Inflammatory macrophage treated with lipopolysaccharide for 4 hours (primary cell): ENCODE results near the gene TMEM182.
A peak's percentile ranks its signal among the peaks of the same experiment; 100 is the strongest.

Experiments used
- DNase-seq: peaks from one replicate; pipeline ENCODE4 v3.0.0-alpha.2; 2020

The TMEM182 gene

GRCh38 chr2:102761763-102762162 lies at the start of gene TMEM182:
TSS of gene TMEM182 (plus strand) at chr2:102762031. CDS start at chr2:102762218, 187 bp downstream.
- DNase-seq: no peak

GRCh38 chr2:102717308-102718018 lies 44.4 kb upstream of the TMEM182 start:
- DNase-seq: peak; percentile 7

- no peak for DNase-seq
Observed at GRCh38 chr2:102718387-102719316, 43.2 kb upstream of the TMEM182 start.

GRCh38 chr2:102724016-102724490 lies 37.8 kb upstream of the TMEM182 start:
- DNase-seq: no peak

GRCh38 chr2:102724553-102724952 lies 37.3 kb upstream of the TMEM182 start:
- no peak for DNase-seq

- no peak for DNase-seq
Observed at GRCh38 chr2:102726128-102727087, 35.4 kb upstream of the TMEM182 start.

- DNase-seq: no peak
Observed at GRCh38 chr2:102735416-102736109, 26.3 kb upstream of the TMEM182 start.

- DNase-seq: no peak
Observed at GRCh38 chr2:102736110-102736409, 25.8 kb upstream of the TMEM182 start.

GRCh38 chr2:102736410-102737409 lies 25.1 kb upstream of the TMEM182 start:
- DNase-seq: peak; percentile 69

- DNase-seq: no peak
Observed at GRCh38 chr2:102737431-102737830, 24.4 kb upstream of the TMEM182 start.

GRCh38 chr2:102743259-102743658 lies 18.6 kb upstream of the TMEM182 start:
- no peak for DNase-seq

GRCh38 chr2:102748107-102748506 lies 13.7 kb upstream of the TMEM182 start:
- DNase-seq: no peak

- peak; percentile 49 for DNase-seq
Observed at GRCh38 chr2:102749938-102750337, 11.9 kb upstream of the TMEM182 start.

GRCh38 chr2:102753563-102754159 lies 8.2 kb upstream of the TMEM182 start:
- peak; percentile 70 for DNase-seq

GRCh38 chr2:102754456-102755145 lies 7.2 kb upstream of the TMEM182 start:
- DNase-seq: no peak

- DNase-seq: no peak
Observed at GRCh38 chr2:102755284-102755683, 6.5 kb upstream of the TMEM182 start.

- DNase-seq: no peak
Observed at GRCh38 chr2:102758439-102758838, 3.4 kb upstream of the TMEM182 start.

- DNase-seq: no peak
Observed at GRCh38 chr2:102764083-102764482, 2.3 kb downstream of the TMEM182 start.

- no peak for DNase-seq
Observed at GRCh38 chr2:102765061-102765460, 3.2 kb downstream of the TMEM182 start.

- no peak for DNase-seq
Observed at GRCh38 chr2:102768253-102768652, 6.4 kb downstream of the TMEM182 start.
